Measurements from ENCODE around the gene KCNIP2.

DNA sequence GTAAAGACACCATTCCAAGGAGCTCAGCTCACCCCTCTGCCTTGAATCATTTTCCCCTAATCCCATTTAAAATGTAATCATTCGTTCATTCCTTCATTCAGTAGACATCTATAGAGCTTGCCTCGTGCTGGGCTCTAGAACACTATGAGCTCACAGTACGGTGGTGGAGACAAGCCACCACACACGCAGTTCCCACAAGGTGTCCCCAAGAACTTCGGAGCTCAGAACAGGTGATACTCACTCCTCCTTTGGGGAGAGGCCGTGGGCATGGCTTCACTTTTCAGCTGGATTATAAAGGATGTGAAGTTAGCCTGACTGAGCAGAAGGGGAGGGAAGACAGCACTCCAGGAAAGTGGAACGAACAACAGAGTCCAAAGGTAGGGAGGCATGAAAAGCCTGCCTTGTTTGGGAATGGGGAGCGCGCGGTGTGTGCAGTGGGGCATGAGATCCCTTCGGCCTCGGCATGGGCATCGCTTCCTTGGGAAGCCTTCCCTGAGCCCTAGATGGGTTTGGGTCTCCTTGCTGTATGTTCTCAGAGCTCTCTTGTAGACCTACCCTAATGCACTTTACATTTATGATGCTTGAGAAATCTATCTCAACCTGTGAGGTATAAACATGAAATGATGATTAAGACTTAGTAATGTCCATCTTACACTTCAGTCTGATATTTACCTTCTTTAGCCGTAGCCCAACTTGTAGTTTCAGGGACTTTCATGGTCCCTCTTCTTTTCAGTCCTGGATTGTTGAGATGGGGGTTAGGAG lies 24.5 kb downstream of the KCNIP2 start:
- TF ChIP-seq, protein P1, sequence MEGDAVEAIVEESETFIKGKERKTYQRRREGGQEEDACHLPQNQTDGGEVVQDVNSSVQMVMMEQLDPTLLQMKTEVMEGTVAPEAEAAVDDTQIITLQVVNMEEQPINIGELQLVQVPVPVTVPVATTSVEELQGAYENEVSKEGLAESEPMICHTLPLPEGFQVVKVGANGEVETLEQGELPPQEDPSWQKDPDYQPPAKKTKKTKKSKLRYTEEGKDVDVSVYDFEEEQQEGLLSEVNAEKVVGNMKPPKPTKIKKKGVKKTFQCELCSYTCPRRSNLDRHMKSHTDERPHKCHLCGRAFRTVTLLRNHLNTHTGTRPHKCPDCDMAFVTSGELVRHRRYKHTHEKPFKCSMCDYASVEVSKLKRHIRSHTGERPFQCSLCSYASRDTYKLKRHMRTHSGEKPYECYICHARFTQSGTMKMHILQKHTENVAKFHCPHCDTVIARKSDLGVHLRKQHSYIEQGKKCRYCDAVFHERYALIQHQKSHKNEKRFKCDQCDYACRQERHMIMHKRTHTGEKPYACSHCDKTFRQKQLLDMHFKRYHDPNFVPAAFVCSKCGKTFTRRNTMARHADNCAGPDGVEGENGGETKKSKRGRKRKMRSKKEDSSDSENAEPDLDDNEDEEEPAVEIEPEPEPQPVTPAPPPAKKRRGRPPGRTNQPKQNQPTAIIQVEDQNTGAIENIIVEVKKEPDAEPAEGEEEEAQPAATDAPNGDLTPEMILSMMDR (IDR thresholded peaks at IDR 0.05) = no peak
- TF ChIP-seq POLR2AphosphoS5 (IDR thresholded peaks at IDR 0.05) = no peak
